ENCODE data around the gene CTDSP1.

The CTDSP1 gene

DNA sequence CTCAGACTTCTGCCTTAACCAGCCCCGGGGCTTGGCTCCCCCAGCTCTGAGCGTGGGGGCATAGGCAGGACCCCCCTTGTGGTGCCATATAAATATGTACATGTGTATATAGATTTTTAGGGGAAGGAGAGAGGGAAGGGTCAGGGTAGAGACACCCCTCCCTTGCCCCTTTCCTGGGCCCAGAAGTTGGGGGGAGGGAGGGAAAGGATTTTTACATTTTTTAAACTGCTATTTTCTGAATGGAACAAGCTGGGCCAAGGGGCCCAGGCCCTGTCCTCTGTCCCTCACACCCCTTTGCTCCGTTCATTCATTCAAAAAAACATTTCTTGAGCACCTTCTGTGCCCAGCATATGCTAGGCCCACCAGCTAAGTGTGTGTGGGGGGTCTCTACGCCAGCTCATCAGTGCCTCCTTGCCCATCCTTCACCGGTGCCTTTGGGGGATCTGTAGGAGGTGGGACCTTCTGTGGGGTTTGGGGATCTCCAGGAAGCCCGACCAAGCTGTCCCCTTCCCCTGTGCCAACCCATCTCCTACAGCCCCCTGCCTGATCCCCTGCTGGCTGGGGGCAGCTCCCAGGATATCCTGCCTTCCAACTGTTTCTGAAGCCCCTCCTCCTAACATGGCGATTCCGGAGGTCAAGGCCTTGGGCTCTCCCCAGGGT, 5.5 kb downstream of the CTDSP1 start:
- TF ChIP-seq, protein P1, sequence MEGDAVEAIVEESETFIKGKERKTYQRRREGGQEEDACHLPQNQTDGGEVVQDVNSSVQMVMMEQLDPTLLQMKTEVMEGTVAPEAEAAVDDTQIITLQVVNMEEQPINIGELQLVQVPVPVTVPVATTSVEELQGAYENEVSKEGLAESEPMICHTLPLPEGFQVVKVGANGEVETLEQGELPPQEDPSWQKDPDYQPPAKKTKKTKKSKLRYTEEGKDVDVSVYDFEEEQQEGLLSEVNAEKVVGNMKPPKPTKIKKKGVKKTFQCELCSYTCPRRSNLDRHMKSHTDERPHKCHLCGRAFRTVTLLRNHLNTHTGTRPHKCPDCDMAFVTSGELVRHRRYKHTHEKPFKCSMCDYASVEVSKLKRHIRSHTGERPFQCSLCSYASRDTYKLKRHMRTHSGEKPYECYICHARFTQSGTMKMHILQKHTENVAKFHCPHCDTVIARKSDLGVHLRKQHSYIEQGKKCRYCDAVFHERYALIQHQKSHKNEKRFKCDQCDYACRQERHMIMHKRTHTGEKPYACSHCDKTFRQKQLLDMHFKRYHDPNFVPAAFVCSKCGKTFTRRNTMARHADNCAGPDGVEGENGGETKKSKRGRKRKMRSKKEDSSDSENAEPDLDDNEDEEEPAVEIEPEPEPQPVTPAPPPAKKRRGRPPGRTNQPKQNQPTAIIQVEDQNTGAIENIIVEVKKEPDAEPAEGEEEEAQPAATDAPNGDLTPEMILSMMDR (IDR thresholded peaks at IDR 0.05; ENCODE audit: extremely low read depth, missing control alignments): no peak
- no peak for DNase-seq (ENCODE audit: low spot score)

GRCh38 chr2:218405746-218406208, 6.1 kb downstream of the CTDSP1 start:
- TF ChIP-seq, protein P1 (IDR thresholded peaks at IDR 0.05; ENCODE audit: extremely low read depth, missing control alignments): no peak
- DNase-seq (ENCODE audit: low spot score): no peak

DNA sequence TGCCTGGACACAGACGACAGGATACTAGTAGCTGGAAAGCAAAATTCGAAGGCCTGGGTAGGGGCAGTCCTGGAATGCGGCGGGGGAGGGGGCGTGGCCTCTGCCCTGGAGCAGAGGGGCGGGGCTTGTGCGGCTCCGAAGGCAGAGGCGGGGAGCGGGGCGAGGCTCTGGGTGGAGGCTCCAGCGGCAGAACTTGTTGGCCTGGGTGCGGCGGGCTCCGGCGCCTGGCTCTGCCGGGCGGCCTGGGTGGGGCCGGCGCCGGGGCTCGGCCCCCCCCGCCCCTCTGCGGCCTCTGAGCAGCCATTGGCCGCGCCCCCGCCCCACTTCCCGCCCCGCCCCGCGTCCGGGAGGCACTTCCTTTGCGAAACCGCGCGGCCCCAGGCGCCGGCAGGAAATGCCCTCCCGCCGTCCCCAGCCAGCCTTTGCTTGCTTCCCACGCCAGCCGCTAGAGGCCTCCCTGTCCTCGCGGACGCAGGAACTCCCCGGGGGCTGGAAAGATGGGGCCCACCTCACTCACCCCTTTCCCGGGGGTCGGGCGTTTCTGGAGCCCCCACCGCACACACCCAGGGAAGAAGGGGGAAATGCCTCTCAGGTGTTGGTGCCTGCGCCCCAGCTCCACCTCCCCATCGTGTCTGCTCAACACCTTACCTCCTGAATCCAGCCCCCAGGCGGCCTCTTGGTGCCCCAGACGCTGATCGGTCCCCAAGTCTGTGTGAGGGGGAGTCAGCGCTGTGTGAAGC, 6.7 kb downstream of the CTDSP1 start:
- TF ChIP-seq, protein P1 (IDR thresholded peaks at IDR 0.05; ENCODE audit: extremely low read depth, missing control alignments): peak; percentile 90
- peak; percentile 97 for DNase-seq (ENCODE audit: low spot score)

DNA sequence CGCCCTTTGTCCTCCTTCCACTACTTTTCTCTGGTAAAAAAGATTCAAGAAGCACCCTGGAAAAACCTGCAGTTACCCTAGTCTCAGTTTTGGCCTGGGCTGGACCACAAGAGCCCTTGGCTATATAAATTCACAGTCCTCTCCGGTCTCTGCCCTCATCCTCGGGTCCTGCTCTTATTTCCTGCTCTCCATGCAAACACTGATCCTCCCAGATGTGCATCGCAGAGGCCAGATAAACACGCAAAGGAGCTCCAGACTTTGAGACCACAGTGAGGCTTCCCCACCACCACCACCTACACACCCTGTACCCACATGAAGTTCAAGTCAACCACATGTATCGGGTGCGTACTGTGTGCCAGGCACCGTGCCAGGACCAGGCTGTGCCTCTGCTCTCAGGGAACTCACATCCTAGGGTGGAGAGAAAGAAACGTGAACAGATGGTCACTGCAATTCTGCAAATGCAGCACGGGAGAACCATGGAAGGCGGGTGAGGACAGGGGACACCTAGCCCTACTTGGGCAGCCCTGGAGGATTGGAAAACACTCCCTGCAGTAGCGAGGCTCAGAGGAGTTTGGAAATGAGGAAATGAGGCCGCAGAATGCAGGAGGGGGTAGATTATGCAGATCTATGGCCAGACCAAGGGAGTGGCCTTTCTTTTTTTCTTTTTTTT, 7.4 kb downstream of the CTDSP1 start:
- no peak for DNase-seq (ENCODE audit: low spot score)
- TF ChIP-seq, protein P1 (IDR thresholded peaks at IDR 0.05; ENCODE audit: extremely low read depth, missing control alignments): no peak

DNA sequence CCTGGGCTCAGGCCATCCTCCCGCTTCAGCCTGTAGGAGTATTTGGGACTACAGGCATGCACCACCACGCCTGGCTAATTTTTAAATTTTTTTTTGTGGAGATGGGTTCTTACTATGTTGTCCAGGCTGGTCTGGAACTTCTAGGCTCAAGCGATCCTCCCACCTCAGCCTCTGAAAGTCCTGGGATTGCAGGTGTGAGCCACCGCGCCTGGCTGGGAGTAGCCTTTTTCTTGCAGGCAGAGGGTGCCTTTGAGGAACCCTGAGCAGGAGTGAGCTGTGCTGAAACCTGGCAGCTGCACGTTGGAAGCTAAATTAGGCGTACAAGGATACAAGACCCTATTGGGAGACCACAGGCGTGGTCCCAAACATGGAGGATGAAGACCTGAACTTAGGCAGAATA, 8.0 kb downstream of the CTDSP1 start:
- no peak for DNase-seq (ENCODE audit: low spot score)
- TF ChIP-seq, protein P1 (IDR thresholded peaks at IDR 0.05; ENCODE audit: extremely low read depth, missing control alignments): no peak

GRCh38 chr2:218418321-218418716, 18.7 kb downstream of the CTDSP1 start:
- DNase-seq (ENCODE audit: low spot score): no peak
- TF ChIP-seq, protein P1 (IDR thresholded peaks at IDR 0.05; ENCODE audit: extremely low read depth, missing control alignments): no peak
